ENCODE results near the gene MAGT1.
A peak's percentile ranks its signal among the peaks of the same experiment; 100 is the strongest.

MAGT1 gene

GRCh38 chrX:77802201-77802600, 93.0 kb downstream of the MAGT1 start:
- Histone ChIP-seq H3K9me3 (no peaks in the 10 kb centered on the region), H3K36me3 (no peaks in the 10 kb centered on the region), H3K4me1 (no peaks in the 10 kb centered on the region), H3K4me3 (ENCODE audit: low read depth, low read length) (no peak overlapping the region), H3K27me3 (no peaks in the 10 kb centered on the region)
- TF ChIP-seq CTCF (IDR thresholded peaks at IDR 0.05; ENCODE audit: low read depth, low read length) = no peak
- no peak for DNase-seq

- no peak overlapping the region for H3K4me3 ChIP-seq (ENCODE audit: low read depth, low read length)
- TF ChIP-seq CTCF (IDR thresholded peaks at IDR 0.05; ENCODE audit: low read depth, low read length) = no peak
- H3K27me3 ChIP-seq = no peaks in the 10 kb centered on the region
- no peaks in the 10 kb centered on the region for H3K36me3 ChIP-seq
- H3K4me1 ChIP-seq = no peaks in the 10 kb centered on the region
- no peaks in the 10 kb centered on the region for H3K9me3 ChIP-seq
- no peak for DNase-seq
Observed at GRCh38 chrX:77795124-77795523, 100.1 kb downstream of the MAGT1 start.

DNA sequence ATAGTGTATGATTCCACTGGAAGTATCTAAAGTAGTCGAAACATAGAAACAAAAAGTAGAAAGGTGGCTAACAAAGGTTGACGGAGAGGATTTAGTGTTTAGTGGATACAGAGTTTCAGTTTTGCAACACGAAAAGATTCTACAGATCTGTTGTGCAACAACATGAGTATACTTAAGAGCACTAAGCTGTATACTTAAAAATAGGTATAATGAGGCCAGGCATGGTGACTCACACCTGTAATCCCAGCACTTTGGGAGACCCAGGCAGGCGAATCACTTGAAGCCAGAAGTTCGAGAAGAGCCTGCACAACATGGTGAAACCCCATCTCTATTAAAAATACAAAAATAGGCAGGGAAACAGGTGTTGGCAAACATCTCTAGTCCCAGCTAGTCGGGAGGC, 101.3 kb downstream of the MAGT1 start:
- H3K4me1 ChIP-seq = no peaks in the 10 kb centered on the region
- H3K9me3 ChIP-seq = no peaks in the 10 kb centered on the region
- no peak for DNase-seq
- TF ChIP-seq CTCF (IDR thresholded peaks at IDR 0.05; ENCODE audit: low read depth, low read length) = no peak
- no peaks in the 10 kb centered on the region for H3K27me3 ChIP-seq
- H3K36me3 ChIP-seq = no peaks in the 10 kb centered on the region
- H3K4me3 ChIP-seq (ENCODE audit: low read depth, low read length) = no peak overlapping the region

GRCh38 chrX:77788050-77788449, 107.2 kb downstream of the MAGT1 start:
- TF ChIP-seq CTCF (IDR thresholded peaks at IDR 0.05; ENCODE audit: low read depth, low read length) = no peak
- Histone ChIP-seq H3K4me1 (no peaks in the 10 kb centered on the region), H3K36me3 (no peaks in the 10 kb centered on the region), H3K4me3 (ENCODE audit: low read depth, low read length) (no peak overlapping the region), H3K27me3 (no peaks in the 10 kb centered on the region), H3K9me3 (no peaks in the 10 kb centered on the region)
- DNase-seq = no peak

DNA sequence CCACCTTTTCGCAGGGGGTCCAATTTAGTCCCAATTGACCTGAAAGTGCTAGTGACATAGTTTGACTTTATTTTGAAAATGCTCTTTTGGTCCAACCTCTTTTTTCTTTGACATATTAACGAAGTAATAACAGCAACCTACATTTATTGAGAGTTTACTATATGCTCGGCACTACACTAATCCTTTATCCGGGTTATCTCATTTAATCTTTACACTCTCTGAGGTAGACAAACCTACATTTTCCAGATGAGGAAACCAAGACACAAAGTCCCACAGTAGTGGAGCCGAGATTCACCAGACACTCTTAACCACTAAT, 108.9 kb downstream of the MAGT1 start:
- peak overlapping the region; percentile 67 for H3K4me3 ChIP-seq (ENCODE audit: low read depth, low read length)
- no peaks in the 10 kb centered on the region for H3K4me1 ChIP-seq
- no peak for DNase-seq
- H3K36me3 ChIP-seq = no peaks in the 10 kb centered on the region
- no peaks in the 10 kb centered on the region for H3K9me3 ChIP-seq
- TF ChIP-seq CTCF (IDR thresholded peaks at IDR 0.05; ENCODE audit: low read depth, low read length) = no peak
- no peaks in the 10 kb centered on the region for H3K27me3 ChIP-seq

GRCh38 chrX:77785486-77786364, 109.5 kb downstream of the MAGT1 start, which contains the start of gene ATRX:
ATRX (minus strand) TSS chrX:77786216; CDS start chrX:77786001, 215 bp downstream.
- DNase-seq = peak; percentile 76
- peak within 1 kb of the TSS; percentile 67 for H3K4me3 ChIP-seq (ENCODE audit: low read depth, low read length)
- H3K4me1 ChIP-seq = no peaks in the 10 kb centered on the region
- H3K27me3 ChIP-seq = no peaks in the 10 kb centered on the region
- no peaks in the 10 kb centered on the region for H3K36me3 ChIP-seq
- TF ChIP-seq CTCF (IDR thresholded peaks at IDR 0.05; ENCODE audit: low read depth, low read length) = no peak
- H3K9me3 ChIP-seq = no peaks in the 10 kb centered on the region
